Stomach (tissue), 9 donors: ENCODE measurements around the gene C4BPB. TPM values are rescaled to one million over a fixed set of nuclear protein-coding genes. Genes with fewer than 3 reads are reported as not detected.
A peak's percentile ranks its signal among the peaks of the same experiment; 100 is the strongest.

ENCODE experiments used
- DNase-seq, 2 donors: peaks; one replicate each; pipeline versions ENCODE4 v3.0.0 to v3.0.0-alpha.2; 2013 to 2019
- H3K27ac ChIP-seq, 5 donors: fragments of 200-600 bp in 4 of 5; sonication (generic) in 4 of 5; one replicate each; pipeline ENCODE4 v1.5.1; 2013 to 2019; ENCODE audit warnings: mild to moderate bottlenecking in 1 of 5, moderate library complexity in 1 of 5
- H3K27me3 ChIP-seq, 3 donors: fragments of 200-600 bp; sonication (generic); one replicate each; pipeline ENCODE4 v1.5.1; 2017 to 2019; ENCODE audit warnings: mixed run types in 1 of 3
- H3K36me3 ChIP-seq, 4 donors: fragments of 200-600 bp; sonication (generic); 1 replicate in 3 of 4; 2 replicates in 1 of 4; pipeline ENCODE4 v1.5.1; 2016 to 2019
- H3K4me1 ChIP-seq, 4 donors: fragments of 200-600 bp; sonication (generic); one replicate each; pipeline ENCODE4 v1.5.1; 2016 to 2019
- H3K4me3 ChIP-seq, 4 donors: fragments of 200-600 bp; sonication (generic) in 3 of 4; one replicate each; pipeline ENCODE4 v1.5.1; 2016 to 2019; ENCODE audit warnings: mild to moderate bottlenecking in 1 of 4
- H3K9me3 ChIP-seq, 4 donors: fragments of 200-600 bp; sonication (generic); one replicate each; pipeline ENCODE4 v1.5.1; 2016 to 2019
- CTCF ChIP-seq, 7 experiments: fragments of 450-650 bp in 4 of 7; fragments of 200-600 bp in 3 of 7; sonication (generic) in 3 of 7; IDR thresholded peaks; one replicate each; pipeline ENCODE4 v1.5.1; 2016 to 2019; ENCODE audit warnings: antibody characterized with exemption in 7 of 7, control low read depth in 2 of 7, mild to moderate bottlenecking in 1 of 7
- EP300 ChIP-seq: sonication (generic); formaldehyde crosslinking; IDR thresholded peaks from one replicate; pipeline ENCODE4 v1.6.1; 2017; ENCODE audit warnings: antibody characterized with exemption
- POLR2A ChIP-seq, 4 donors: fragments of 450-650 bp; IDR thresholded peaks; one replicate each; pipeline ENCODE4 v1.6.1; 2016; ENCODE audit warnings: antibody characterized with exemption in 4 of 4, control low read depth in 2 of 4, mild to moderate bottlenecking in 1 of 4, moderate library complexity in 1 of 4
- POLR2AphosphoS5 ChIP-seq, 3 donors: sonication (generic); formaldehyde crosslinking; IDR thresholded peaks; one replicate each; pipeline ENCODE4 v1.6.1; 2016; ENCODE audit warnings: antibody characterized with exemption in 3 of 3
- WGBS, 5 donors: extraction: QIAGEN DNeasy Blood & Tissue Kit in 3 of 5; methylation state at CpG; one replicate each; pipeline versions ENCODE4 v1.1.5 to v1.1.7; 2013 to 2018; 5-methylcytosine and 5-hydroxymethylcytosine counted together
- intact Hi-C: fragments of 100-400 bp; cut with DNase I; formaldehyde crosslinking; loops from one replicate; pipeline ENCODE4 v1.15.1; 2023; ENCODE audit warnings: low total_unique reads
- polyA plus RNA-seq, 3 donors: library from polyadenylated mRNA; stranded (reverse); fragments of 200-250 nt; gene quantifications; one replicate each; pipeline ENCODE4 v1.2.3, GENCODE V29; 2013
- total RNA-seq, 5 donors: library from RNA; depleted of rRNA; stranded (reverse); fragments of >200 nt; gene quantifications; one replicate each; pipeline versions ENCODE4 v1.1.0 to v1.2.3, GENCODE V29; 2014 to 2016
- donor health status: healthy with polysubstance abuse.
- donor health status: Bipolar disorder and iron deficiency.
- donor health status: healthy.

C4BPB gene
- total and polyA plus RNA-seq, 8 donors: 3.5 to 18.9 (median 8.5) TPM; not detected in 3

DNA sequence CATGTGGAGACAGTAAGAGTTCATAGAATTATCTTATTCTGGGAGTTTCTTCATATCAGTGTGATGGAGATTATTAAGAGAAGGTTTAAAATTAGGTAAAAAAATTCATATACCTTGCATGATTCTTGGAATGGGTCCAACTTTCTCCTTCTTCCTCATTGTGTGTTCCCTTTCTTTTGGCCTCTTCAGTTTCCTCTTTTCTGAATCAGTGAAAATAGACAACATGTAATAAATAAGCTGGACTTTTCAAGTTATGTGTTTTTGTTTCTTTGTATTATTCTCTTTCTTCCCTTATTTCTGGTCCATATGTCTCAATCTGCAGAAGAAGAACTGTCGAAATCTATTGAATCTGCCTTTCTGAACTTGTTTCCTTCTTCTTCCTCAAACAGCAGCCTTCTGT is 45.9 kb downstream of the C4BPB start:
- H3K27ac ChIP-seq: no peak overlapping the region
- TF ChIP-seq CTCF (IDR thresholded peaks at IDR 0.05): no peak
- no peak for TF ChIP-seq EP300
- TF ChIP-seq POLR2A (IDR thresholded peaks at IDR 0.05): no peak
- no peak for TF ChIP-seq POLR2AphosphoS5 (IDR thresholded peaks at IDR 0.05)
- no peak for DNase-seq

GRCh38 chr1:207139616-207140015 is 51.0 kb downstream of the C4BPB start:
- H3K9me3 ChIP-seq: no peaks in the 10 kb centered on the region
- no peak for DNase-seq
- H3K4me3 ChIP-seq: no peak overlapping the region
- H3K27ac ChIP-seq: no peak overlapping the region
- no peaks in the 10 kb centered on the region for H3K27me3 ChIP-seq
- WGBS, 5 donors: 88 to 95% (median 94%) methylated on average over 1 of the region's 1 CpG
- H3K4me1 ChIP-seq: no peaks in the 10 kb centered on the region
- intact Hi-C loops: no loop called here
- no peak for TF ChIP-seq POLR2AphosphoS5 (IDR thresholded peaks at IDR 0.05)
- no peak for TF ChIP-seq EP300
- TF ChIP-seq POLR2A (IDR thresholded peaks at IDR 0.05): no peak
- TF ChIP-seq CTCF (IDR thresholded peaks at IDR 0.05): no peak
- no peaks in the 10 kb centered on the region for H3K36me3 ChIP-seq

More for the DNA sequence above, 45.9 kb downstream of the C4BPB start:
- no peaks in the 10 kb centered on the region for H3K36me3 ChIP-seq
- intact Hi-C loops: no loop called here
- peaks cover 0 to 9% (median 5%) of the 10 kb centered on the region in 4 donors for H3K9me3 ChIP-seq
- 77 to 91% (median 89%) methylated on average over 1 of the region's 1 CpG for WGBS, 5 donors
- H3K27me3 ChIP-seq: no peaks in the 10 kb centered on the region
- H3K4me1 ChIP-seq: no peaks in the 10 kb centered on the region
- no peak overlapping the region for H3K4me3 ChIP-seq

GRCh38 chr1:207140536-207140935 is 51.9 kb downstream of the C4BPB start:
- intact Hi-C loops: no loop called here
- no peak for TF ChIP-seq EP300
- no peak for TF ChIP-seq POLR2A (IDR thresholded peaks at IDR 0.05)
- TF ChIP-seq POLR2AphosphoS5 (IDR thresholded peaks at IDR 0.05): no peak
- no peak for TF ChIP-seq CTCF (IDR thresholded peaks at IDR 0.05)
- Histone ChIP-seq H3K27me3 (no peaks in the 10 kb centered on the region), H3K36me3 (no peaks in the 10 kb centered on the region), H3K9me3 (no peaks in the 10 kb centered on the region), H3K4me3 (no peak overlapping the region), H3K27ac (no peak overlapping the region), H3K4me1 (no peaks in the 10 kb centered on the region)
- WGBS, 5 donors: 51 to 86% (median 67%) methylated on average over 1 of the region's 1 CpG
- no peak for DNase-seq

DNA sequence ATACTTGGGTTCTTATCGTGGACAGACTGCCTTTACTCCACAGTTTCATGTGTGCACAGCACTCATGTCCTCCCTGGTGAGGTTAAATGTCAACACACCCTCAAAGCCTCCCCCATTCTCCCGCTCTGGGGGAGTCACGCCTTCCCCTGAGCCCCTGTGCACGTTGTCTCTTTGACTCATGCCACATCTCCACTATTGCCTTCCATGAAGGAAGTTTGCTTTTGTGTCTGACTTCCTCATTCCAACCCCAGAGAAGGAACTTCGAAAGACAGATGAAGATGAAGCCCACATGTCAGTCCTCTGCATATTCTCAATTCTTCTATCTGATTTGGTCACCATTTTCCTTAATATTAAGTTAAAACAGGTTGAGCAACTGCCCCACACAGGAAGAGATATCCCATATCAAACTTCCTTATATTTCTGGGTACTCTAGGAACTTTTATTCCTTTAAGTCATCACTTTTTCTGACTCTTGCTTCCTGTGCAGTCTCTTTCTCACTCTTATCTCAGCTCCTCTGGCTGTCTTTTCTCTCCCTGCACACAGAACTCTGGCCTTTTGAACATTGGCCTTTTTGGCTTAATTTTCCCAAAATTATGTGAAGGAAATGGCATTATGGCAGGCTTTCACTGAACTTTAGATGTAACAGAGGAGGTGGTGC is 56.9 kb downstream of the C4BPB start:
- intact Hi-C loops: no loop called here
- H3K4me3 ChIP-seq: no peak overlapping the region

More for the DNA sequence above, 56.9 kb downstream of the C4BPB start:
- peak in 1 of 2 donors; percentile 2 for DNase-seq
- H3K27ac ChIP-seq: no peak overlapping the region
- H3K4me1 ChIP-seq: no peaks in the 10 kb centered on the region
- no peaks in the 10 kb centered on the region for H3K27me3 ChIP-seq
- no peaks in the 10 kb centered on the region for H3K36me3 ChIP-seq
- WGBS, 5 donors: 51 to 59% (median 57%) methylated on average over 5 of the region's 5 CpGs
- no peaks in the 10 kb centered on the region for H3K9me3 ChIP-seq
- TF ChIP-seq CTCF (IDR thresholded peaks at IDR 0.05): no peak
- TF ChIP-seq POLR2AphosphoS5 (IDR thresholded peaks at IDR 0.05): no peak
- no peak for TF ChIP-seq EP300
- TF ChIP-seq POLR2A (IDR thresholded peaks at IDR 0.05): no peak

Other genes with a start within 250 kb of the C4BPB start
- gene IL20, start 223.2 kb upstream of the C4BPB start, total RNA-seq: not detected
- gene IL20, start 223.2 kb upstream of the C4BPB start, polyA plus RNA-seq: under 1 TPM in 1 of 3 donors, not detected in 2; 0.13 TPM
- not detected for gene IL24, start 191.4 kb upstream of the C4BPB start, total RNA-seq
- gene IL24, start 191.4 kb upstream of the C4BPB start, polyA plus RNA-seq: under 1 TPM in 1 of 3 donors, not detected in 2; 1.00 TPM
- gene FCMR, start 166.9 kb upstream of the C4BPB start, total RNA-seq: 1 to 10 TPM in 3 of 5 donors, not detected in 2; 4.5 to 6.6 (median 5.2) TPM
- 1 to 10 TPM; 3.3 to 6.7 (median 3.7) TPM for gene FCMR, start 166.9 kb upstream of the C4BPB start, polyA plus RNA-seq
- gene PIGR, start 142.4 kb upstream of the C4BPB start, total RNA-seq: 1,000 to 10,000 TPM in 2 of 5 donors, 100 to 1,000 TPM in 2, 10 to 100 TPM in 1; 72.7 to 3,112 (median 316) TPM
- 100 to 1,000 TPM in 2 of 3 donors, 1 to 10 TPM in 1; 6.3 to 176 (median 150) TPM for gene PIGR, start 142.4 kb upstream of the C4BPB start, polyA plus RNA-seq
- gene FCAMR, start 118.4 kb upstream of the C4BPB start, total RNA-seq: under 1 TPM in 2 of 5 donors, not detected in 3; 0.37 to 0.58 TPM
- gene FCAMR, start 118.4 kb upstream of the C4BPB start, polyA plus RNA-seq: under 1 TPM in 1 of 3 donors, not detected in 2; 0.30 TPM
- gene C1orf116, start 56.1 kb upstream of the C4BPB start, total RNA-seq: 10 to 100 TPM; 18.0 to 91.7 (median 59.5) TPM
- gene C1orf116, start 56.1 kb upstream of the C4BPB start, polyA plus RNA-seq: 10 to 100 TPM; 17.1 to 50.4 (median 29.7) TPM
- 10 to 100 TPM in 2 of 5 donors, 1 to 10 TPM in 3; 2.3 to 47.9 (median 9.4) TPM for gene YOD1, start 37.7 kb upstream of the C4BPB start, total RNA-seq
- 1 to 10 TPM; 1.5 to 3.2 (median 1.5) TPM for gene YOD1, start 37.7 kb upstream of the C4BPB start, polyA plus RNA-seq
- gene PFKFB2, start 35.6 kb upstream of the C4BPB start, total RNA-seq: 10 to 100 TPM in 4 of 5 donors, 1 to 10 TPM in 1; 2.3 to 97.3 (median 29.1) TPM
- gene PFKFB2, start 35.6 kb upstream of the C4BPB start, polyA plus RNA-seq: 1 to 10 TPM; 5.1 to 9.3 (median 6.7) TPM
- gene C4BPA, start 15.4 kb downstream of the C4BPB start, total RNA-seq: 10 to 100 TPM in 1 of 5 donors, not detected in 4; 24.6 TPM
- gene C4BPA, start 15.4 kb downstream of the C4BPB start, polyA plus RNA-seq: 1 to 10 TPM in 2 of 3 donors, not detected in 1; 1.2 to 2.5 TPM
- 100 to 1,000 TPM in 1 of 5 donors, 10 to 100 TPM in 3, 1 to 10 TPM in 1; 8.1 to 168 (median 53.6) TPM for gene CD55, start 232.8 kb downstream of the C4BPB start, total RNA-seq
- gene CD55, start 232.8 kb downstream of the C4BPB start, polyA plus RNA-seq: 10 to 100 TPM; 10.5 to 18.6 (median 17.7) TPM